Trophoblast cell (in vitro differentiated cells and primary cell): ENCODE results near the gene FNDC3A.

Experiments
- DNase-seq, 2 donors: peaks; one replicate each; pipeline ENCODE4 v3.0.0-alpha.2; 2016
- H2AFZ ChIP-seq: 2 replicates; pipeline ENCODE4 v1.6.1; 2013; ENCODE audit warnings: low read length, moderate library complexity, mild to moderate bottlenecking; ENCODE audit not compliant: insufficient read depth, poor library complexity
- H2AK5ac ChIP-seq: 2 replicates; pipeline ENCODE4 v1.6.1; 2013; ENCODE audit warnings: mild to moderate bottlenecking, low read length
- H2BK120ac ChIP-seq: 2 replicates; pipeline ENCODE4 v1.6.1; 2013; ENCODE audit warnings: low read length, mild to moderate bottlenecking, moderate library complexity; ENCODE audit not compliant: insufficient read depth, poor library complexity
- H2BK12ac ChIP-seq: 2 replicates; pipeline ENCODE4 v1.6.1; 2013; ENCODE audit warnings: mild to moderate bottlenecking, low read length, moderate library complexity
- H2BK5ac ChIP-seq: 2 replicates; pipeline ENCODE4 v1.6.1; 2013; ENCODE audit warnings: low read length, low read depth, moderate library complexity, mild to moderate bottlenecking; ENCODE audit not compliant: poor library complexity
- H3K14ac ChIP-seq: 2 replicates; pipeline ENCODE4 v1.6.1; 2013; ENCODE audit warnings: mild to moderate bottlenecking, low read length
- H3K18ac ChIP-seq: 2 replicates; pipeline ENCODE4 v1.6.1; 2013; ENCODE audit warnings: mild to moderate bottlenecking, low read length
- H3K23ac ChIP-seq: 2 replicates; pipeline ENCODE4 v1.6.1; 2013; ENCODE audit warnings: low read length
- H3K27ac ChIP-seq: 2 replicates; pipeline ENCODE4 v1.5.1; 2013; ENCODE audit warnings: low read depth, mild to moderate bottlenecking, inconsistent platforms, low read length, moderate library complexity
- H3K27me3 ChIP-seq: 2 replicates; pipeline ENCODE4 v1.6.1; 2013; ENCODE audit warnings: inconsistent platforms, mild to moderate bottlenecking, low read length, moderate library complexity; ENCODE audit not compliant: insufficient read depth
- H3K36me3 ChIP-seq, 2 experiments: 1 replicate in 1 of 2; 2 replicates in 1 of 2; pipeline ENCODE4 v1.6.1; 2013; ENCODE audit warnings: low read length in 2 of 2, mild to moderate bottlenecking in 2 of 2, moderate library complexity in 1 of 2; ENCODE audit not compliant: insufficient read depth in 2 of 2, control insufficient read depth in 1 of 2
- H3K4ac ChIP-seq: 2 replicates; pipeline ENCODE4 v1.6.1; 2013; ENCODE audit warnings: low read depth, mild to moderate bottlenecking, low read length, moderate library complexity
- H3K4me1 ChIP-seq, 2 experiments: 1 replicate in 1 of 2; 2 replicates in 1 of 2; pipeline ENCODE4 v1.6.1; 2013; ENCODE audit warnings: low read length in 2 of 2, mild to moderate bottlenecking in 2 of 2, moderate library complexity in 1 of 2; ENCODE audit not compliant: insufficient read depth in 2 of 2, control insufficient read depth in 1 of 2
- H3K4me2 ChIP-seq: 2 replicates; pipeline ENCODE4 v1.6.1; 2013; ENCODE audit warnings: inconsistent platforms, mild to moderate bottlenecking, low read length, moderate library complexity
- H3K4me3 ChIP-seq: 2 replicates; pipeline ENCODE4 v1.5.1; 2013; ENCODE audit warnings: mild to moderate bottlenecking, low read depth, low read length, inconsistent platforms
- H3K79me1 ChIP-seq: one replicate; pipeline ENCODE4 v1.6.1; 2013; ENCODE audit warnings: low read length
- H3K79me2 ChIP-seq: 2 replicates; pipeline ENCODE4 v1.6.1; 2013; ENCODE audit warnings: low read length, mild to moderate bottlenecking; ENCODE audit not compliant: control insufficient read depth, insufficient read depth, poor library complexity
- H3K9ac ChIP-seq: 2 replicates; pipeline ENCODE4 v1.6.1; 2013; ENCODE audit warnings: mild to moderate bottlenecking, low read length
- H3K9me3 ChIP-seq: 2 replicates; pipeline ENCODE4 v1.6.1; 2013; ENCODE audit warnings: low read depth, mild to moderate bottlenecking, control low read depth, inconsistent platforms, low read length; ENCODE audit not compliant: insufficient read depth
- H4K12ac ChIP-seq: 2 replicates; pipeline ENCODE4 v1.6.1; 2013; ENCODE audit warnings: low read depth, mild to moderate bottlenecking, low read length, moderate library complexity
- H4K8ac ChIP-seq: 2 replicates; pipeline ENCODE4 v1.6.1; 2013; ENCODE audit warnings: low read depth, mild to moderate bottlenecking, low read length, moderate library complexity
- H4K91ac ChIP-seq: one replicate; pipeline ENCODE4 v1.6.1; 2013; ENCODE audit warnings: low read depth, mild to moderate bottlenecking, low read length, moderate library complexity
- WGBS: extraction: QIAGEN DNeasy Blood & Tissue Kit; methylation state at CpG from one replicate; pipeline ENCODE4 v1.1.7; 2013; ENCODE audit warnings: missing lambda C conversion rate; ENCODE audit not compliant: insufficient read length, insufficient coverage; ENCODE audit errors: extremely low coverage; 5-methylcytosine and 5-hydroxymethylcytosine counted together

The FNDC3A gene

DNA sequence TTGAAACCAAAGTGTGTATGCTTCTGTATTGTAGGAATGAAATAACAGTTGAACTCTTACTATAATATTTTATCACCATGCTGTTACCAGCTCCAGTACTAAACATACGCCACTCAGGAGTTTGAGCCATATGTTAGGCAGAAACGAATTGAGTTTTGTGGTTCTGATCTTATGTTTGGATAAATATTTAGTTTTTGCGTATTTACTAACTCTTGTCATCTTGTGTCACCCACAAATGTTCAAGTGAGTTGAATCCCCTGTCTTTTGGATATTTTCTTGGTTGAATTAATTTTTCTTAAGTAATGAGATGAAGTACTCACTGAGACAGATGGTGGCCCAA is 1.5 kb downstream of the FNDC3A start:
- H3K27ac ChIP-seq, result no peak overlapping the region
- H2BK5ac ChIP-seq, result no peak overlapping the region
- no peak overlapping the region for H3K4ac ChIP-seq
- H3K14ac ChIP-seq, result no peak overlapping the region
- no peaks in the 10 kb centered on the region for H3K9me3 ChIP-seq
- peaks cover 13% of the 10 kb centered on the region for H3K79me1 ChIP-seq
- no peaks in the 10 kb centered on the region for H3K36me3 ChIP-seq
- H3K4me3 ChIP-seq, result peak overlapping the region; percentile 40
- no peak overlapping the region for H2BK12ac ChIP-seq
- no peak overlapping the region for H2BK120ac ChIP-seq
- H4K8ac ChIP-seq, result no peak overlapping the region
- no peak overlapping the region for H3K9ac ChIP-seq
- no peak overlapping the region for H3K23ac ChIP-seq
- H3K79me2 ChIP-seq, result peaks cover 9% of the 10 kb centered on the region
- no peaks in the 10 kb centered on the region for H3K4me1 ChIP-seq
- H3K4me2 ChIP-seq, result peak overlapping the region; percentile 61
- no peak for DNase-seq
- H2AK5ac ChIP-seq, result no peak overlapping the region
- H3K18ac ChIP-seq, result no peak overlapping the region
- no peaks in the 10 kb centered on the region for H3K27me3 ChIP-seq
- no peak overlapping the region for H4K12ac ChIP-seq
- H2AFZ ChIP-seq, result no peak overlapping the region
- H4K91ac ChIP-seq, result no peak overlapping the region
- no CpG with 5 or more reads among the region's 3 CpGs for WGBS

DNA sequence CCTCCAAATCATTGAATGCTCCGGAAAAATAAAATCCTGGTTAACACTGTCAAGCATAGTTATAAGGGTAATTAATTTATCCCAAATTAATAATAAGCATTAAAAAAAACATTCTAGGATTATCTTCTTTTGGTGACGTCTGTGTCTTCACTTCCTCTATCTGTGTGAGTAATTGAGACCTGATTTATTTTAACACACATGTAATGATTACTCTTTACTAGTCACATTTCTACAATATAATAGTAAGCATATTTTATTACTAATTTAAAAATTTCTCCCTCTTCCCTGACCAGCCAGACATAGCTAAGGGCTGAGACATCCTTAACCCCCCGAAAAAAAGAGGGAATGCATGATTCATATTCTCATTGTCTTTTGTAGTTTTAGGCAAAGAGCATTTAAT is 2.3 kb downstream of the FNDC3A start:
- no peak overlapping the region for H2BK12ac ChIP-seq
- H3K4me3 ChIP-seq, result no peak overlapping the region
- H3K27me3 ChIP-seq, result no peaks in the 10 kb centered on the region
- H2AK5ac ChIP-seq, result no peak overlapping the region
- H2BK120ac ChIP-seq, result no peak overlapping the region
- H3K36me3 ChIP-seq, result no peaks in the 10 kb centered on the region
- no peaks in the 10 kb centered on the region for H3K9me3 ChIP-seq
- H3K9ac ChIP-seq, result no peak overlapping the region
- H2AFZ ChIP-seq, result no peak overlapping the region
- H3K27ac ChIP-seq, result no peak overlapping the region
- no peak overlapping the region for H2BK5ac ChIP-seq
- no peak for DNase-seq
- no peak overlapping the region for H4K8ac ChIP-seq
- peaks cover 13% of the 10 kb centered on the region for H3K79me1 ChIP-seq
- H3K79me2 ChIP-seq, result peaks cover 9% of the 10 kb centered on the region
- no peaks in the 10 kb centered on the region for H3K4me1 ChIP-seq
- no peak overlapping the region for H3K23ac ChIP-seq
- H3K4me2 ChIP-seq, result no peak overlapping the region
- no peak overlapping the region for H4K91ac ChIP-seq
- H3K18ac ChIP-seq, result no peak overlapping the region
- no CpG with 5 or more reads among the region's 3 CpGs for WGBS
- no peak overlapping the region for H3K4ac ChIP-seq
- no peak overlapping the region for H4K12ac ChIP-seq
- H3K14ac ChIP-seq, result no peak overlapping the region

DNA sequence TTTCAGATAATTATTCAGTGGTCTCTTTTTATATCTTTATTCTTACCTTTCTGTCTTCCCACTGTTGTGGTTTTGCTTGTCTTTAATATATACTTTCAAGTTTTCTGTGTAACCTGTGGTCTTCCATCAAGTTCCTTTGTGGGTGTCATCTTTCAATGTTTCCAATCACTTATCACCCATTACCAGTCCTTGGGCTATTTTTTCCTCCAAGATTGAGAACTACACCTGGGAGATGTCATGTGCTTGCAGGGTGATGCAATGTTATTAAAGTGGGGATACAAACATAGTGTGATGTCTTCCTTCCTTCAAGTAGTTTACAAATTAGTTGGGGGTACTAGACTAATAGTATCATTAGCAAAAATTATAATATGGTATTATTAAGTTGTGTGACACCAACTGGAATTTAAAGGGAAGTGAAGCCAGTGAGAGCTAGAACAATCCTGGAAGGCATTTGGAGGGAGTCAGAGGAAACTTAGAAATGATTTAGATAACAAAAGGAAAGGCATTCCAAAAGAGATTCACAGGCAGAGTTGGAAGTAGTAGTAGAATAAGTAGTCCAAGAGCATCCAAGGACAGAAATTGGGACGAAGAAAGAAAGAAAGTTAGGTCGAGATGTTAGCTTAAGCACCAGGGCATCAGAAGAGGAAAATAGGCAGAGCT is 3.4 kb downstream of the FNDC3A start:
- no peak overlapping the region for H3K4me2 ChIP-seq
- H3K4me1 ChIP-seq, result no peaks in the 10 kb centered on the region
- no peak overlapping the region for H2AFZ ChIP-seq
- no peak overlapping the region for H3K4me3 ChIP-seq
- no peak overlapping the region for H4K8ac ChIP-seq
- no peak overlapping the region for H3K14ac ChIP-seq
- H3K36me3 ChIP-seq, result no peaks in the 10 kb centered on the region
- no peak overlapping the region for H3K23ac ChIP-seq
- no peak overlapping the region for H2BK12ac ChIP-seq
- DNase-seq, result no peak
- peaks cover 13% of the 10 kb centered on the region for H3K79me1 ChIP-seq
- no peak overlapping the region for H4K91ac ChIP-seq
- H3K79me2 ChIP-seq, result peaks cover 9% of the 10 kb centered on the region
- no peak overlapping the region for H3K9ac ChIP-seq
- H3K9me3 ChIP-seq, result no peaks in the 10 kb centered on the region
- no peaks in the 10 kb centered on the region for H3K27me3 ChIP-seq
- peak overlapping the region; percentile 15 for H3K4ac ChIP-seq
- WGBS, result no CpG with 5 or more reads among the region's 2 CpGs
- no peak overlapping the region for H3K27ac ChIP-seq
- H4K12ac ChIP-seq, result no peak overlapping the region
- no peak overlapping the region for H3K18ac ChIP-seq
- no peak overlapping the region for H2BK5ac ChIP-seq
- no peak overlapping the region for H2BK120ac ChIP-seq
- H2AK5ac ChIP-seq, result no peak overlapping the region

DNA sequence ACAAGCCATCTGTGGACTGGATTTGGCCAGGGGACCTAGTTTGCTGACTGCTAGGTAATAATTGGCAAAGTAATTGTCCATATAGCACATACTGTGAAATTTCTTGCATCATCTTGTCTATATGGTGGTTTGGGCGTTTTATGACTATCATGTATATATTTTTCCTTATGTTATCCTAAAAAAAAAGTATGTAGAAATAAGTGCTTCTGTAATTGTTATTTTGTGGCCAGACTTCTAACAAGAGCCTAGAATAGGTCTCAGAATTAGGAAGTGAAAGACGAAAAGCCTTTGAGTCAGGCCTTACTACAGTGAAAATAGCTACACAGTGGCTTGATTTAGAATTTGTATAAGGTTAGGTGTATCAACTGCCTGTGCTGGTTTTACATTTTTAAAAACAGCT is 4.2 kb downstream of the FNDC3A start:
- no CpG with 5 or more reads among the region's 2 CpGs for WGBS

More for the DNA sequence above, 4.2 kb downstream of the FNDC3A start:
- H4K12ac ChIP-seq, result no peak overlapping the region
- H3K23ac ChIP-seq, result no peak overlapping the region
- H2BK12ac ChIP-seq, result no peak overlapping the region
- no peak overlapping the region for H3K18ac ChIP-seq
- H3K36me3 ChIP-seq, result no peaks in the 10 kb centered on the region
- H4K91ac ChIP-seq, result no peak overlapping the region
- H2AFZ ChIP-seq, result no peak overlapping the region
- no peak overlapping the region for H4K8ac ChIP-seq
- H2AK5ac ChIP-seq, result no peak overlapping the region
- no peak overlapping the region for H3K4ac ChIP-seq
- H3K4me3 ChIP-seq, result no peak overlapping the region
- H2BK5ac ChIP-seq, result no peak overlapping the region
- H2BK120ac ChIP-seq, result no peak overlapping the region
- H3K27ac ChIP-seq, result no peak overlapping the region
- no peak for DNase-seq
- H3K4me2 ChIP-seq, result no peak overlapping the region
- H3K14ac ChIP-seq, result no peak overlapping the region
- H3K4me1 ChIP-seq, result no peaks in the 10 kb centered on the region
- peaks cover 13% of the 10 kb centered on the region for H3K79me1 ChIP-seq
- H3K9me3 ChIP-seq, result no peaks in the 10 kb centered on the region
- H3K79me2 ChIP-seq, result peaks cover 9% of the 10 kb centered on the region
- no peaks in the 10 kb centered on the region for H3K27me3 ChIP-seq
- no peak overlapping the region for H3K9ac ChIP-seq
